CD4-positive, alpha-beta T cell treated with Interleukin-6 for 4 hours (primary cell): ENCODE measurements around the gene NEMP2.

ENCODE experiments used
- DNase-seq: peaks from one replicate; pipeline ENCODE4 v3.0.0-alpha.2; 2020; ENCODE audit warnings: mixed read lengths

Gene NEMP2, protein sequence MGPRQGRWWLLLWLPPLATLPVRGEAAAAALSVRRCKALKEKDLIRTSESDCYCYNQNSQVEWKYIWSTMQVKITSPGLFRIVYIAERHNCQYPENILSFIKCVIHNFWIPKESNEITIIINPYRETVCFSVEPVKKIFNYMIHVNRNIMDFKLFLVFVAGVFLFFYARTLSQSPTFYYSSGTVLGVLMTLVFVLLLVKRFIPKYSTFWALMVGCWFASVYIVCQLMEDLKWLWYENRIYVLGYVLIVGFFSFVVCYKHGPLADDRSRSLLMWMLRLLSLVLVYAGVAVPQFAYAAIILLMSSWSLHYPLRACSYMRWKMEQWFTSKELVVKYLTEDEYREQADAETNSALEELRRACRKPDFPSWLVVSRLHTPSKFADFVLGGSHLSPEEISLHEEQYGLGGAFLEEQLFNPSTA

DNA sequence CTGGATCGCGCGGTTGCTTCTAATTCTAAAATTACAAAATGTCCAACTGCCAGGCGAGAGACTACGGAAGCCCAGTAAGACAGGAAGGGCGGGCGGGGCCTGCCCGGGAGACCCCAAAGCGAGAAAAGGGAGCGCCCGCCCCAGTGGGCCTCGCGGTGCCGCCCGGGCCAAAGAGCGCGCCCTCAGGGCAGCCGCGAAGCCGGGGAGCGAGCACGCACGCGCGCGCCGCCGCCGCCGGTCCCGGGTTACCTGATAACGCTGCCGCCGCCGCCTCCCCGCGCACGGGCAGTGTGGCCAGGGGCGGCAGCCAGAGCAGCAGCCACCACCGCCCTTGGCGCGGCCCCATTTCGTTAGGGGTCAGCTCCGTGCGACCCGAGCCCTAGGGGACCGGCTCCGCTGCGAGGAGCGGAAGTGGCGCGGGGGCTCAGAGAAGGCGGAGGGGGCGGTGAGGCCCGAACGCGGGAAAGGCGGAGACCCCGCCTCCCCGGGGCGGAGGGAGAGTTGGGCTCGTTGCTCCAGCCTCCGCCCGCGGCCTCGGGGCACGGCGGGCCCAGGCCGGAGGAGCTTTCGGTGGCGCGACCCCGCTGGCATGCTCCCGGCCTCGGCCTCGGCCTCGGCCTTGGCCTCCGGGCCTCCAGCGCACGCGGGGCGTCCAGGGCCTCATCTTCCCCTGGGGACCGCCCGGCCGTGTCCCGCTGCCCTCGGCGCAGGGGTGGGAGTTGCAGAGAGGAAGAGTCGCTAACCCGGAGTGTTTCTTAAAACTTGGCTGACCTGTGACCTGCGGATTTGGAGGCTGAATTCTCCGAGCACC is at the start of gene NEMP2:
Gene NEMP2, minus strand, starts transcription at position 413 of the 811 bp plus-strand sequence. Its CDS starts 67 bp downstream, at position 346.
- peak; percentile 83 for DNase-seq

DNA sequence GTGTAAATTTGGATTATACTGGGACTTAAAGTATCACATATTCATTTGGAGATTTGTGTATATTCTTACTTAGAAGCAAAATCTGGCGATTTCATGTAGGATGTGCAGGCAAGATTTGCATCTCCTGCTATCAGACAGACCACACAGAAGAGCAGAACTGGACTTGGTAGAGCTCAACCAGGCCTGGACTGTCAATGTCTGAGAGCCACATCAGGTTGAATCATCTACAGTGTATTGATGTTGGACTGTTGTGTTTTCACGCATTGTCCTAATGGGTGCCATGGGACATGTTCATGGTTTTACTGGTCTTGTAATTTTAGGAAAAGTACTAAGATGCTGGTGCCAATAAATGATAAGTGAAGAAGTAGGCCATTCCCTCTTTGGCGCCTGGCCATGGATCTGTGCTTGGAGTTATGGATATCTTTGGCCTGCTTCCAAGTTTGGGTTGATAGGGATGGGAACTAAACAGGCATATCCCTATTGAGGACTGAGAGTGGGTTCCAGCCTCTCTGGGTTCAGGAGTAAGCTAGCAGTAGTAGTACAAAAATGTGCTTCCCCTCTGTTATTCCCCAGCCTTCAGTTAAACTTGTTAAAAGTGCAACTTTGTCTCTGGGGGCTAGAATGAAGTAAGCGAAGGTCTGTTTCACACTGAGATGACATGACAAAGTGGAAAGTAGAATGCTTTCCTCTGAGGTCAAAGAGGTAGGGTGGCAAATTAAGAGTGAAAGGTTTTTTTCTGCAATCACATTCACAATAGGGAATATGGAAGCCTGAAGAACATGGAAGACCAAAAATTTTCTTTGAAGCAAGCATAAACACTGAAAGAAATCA is 49.2 kb upstream of the NEMP2 start:
- DNase-seq, result no peak

DNA sequence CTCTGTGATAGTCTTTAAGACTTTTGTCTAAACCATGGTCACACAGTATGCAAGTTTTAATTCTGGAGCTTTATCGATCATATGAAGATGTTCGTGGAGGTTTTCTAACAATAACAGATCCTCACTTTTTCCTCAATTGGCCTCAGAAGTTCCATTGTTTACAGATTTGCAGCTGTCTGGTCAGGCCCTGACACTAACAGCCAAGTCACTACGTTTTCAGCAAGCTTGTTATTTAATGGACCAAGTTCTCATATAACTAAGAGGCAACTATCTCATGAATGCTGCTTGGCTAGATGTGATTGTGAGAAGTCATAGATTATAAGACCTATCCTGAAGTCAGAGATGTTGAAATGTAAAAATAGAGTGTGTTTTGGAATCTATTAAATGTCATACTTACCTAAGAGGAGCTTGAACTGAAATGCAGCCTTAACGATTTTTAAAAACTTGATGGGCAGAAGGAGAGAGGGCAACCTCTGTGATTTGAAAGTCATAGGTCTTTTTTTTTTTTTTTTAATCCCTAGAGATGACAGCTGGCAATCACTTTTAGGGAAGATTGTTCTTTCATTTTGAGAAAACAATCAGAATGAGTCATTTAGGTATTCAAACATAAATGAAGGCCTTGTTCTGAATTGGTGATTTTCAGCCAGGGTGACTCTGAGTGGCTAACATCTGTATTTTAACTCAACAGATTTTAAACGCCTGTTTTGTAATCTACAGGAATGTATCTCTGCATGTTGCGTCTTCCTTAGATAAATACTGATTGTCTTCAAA is 48.4 kb upstream of the NEMP2 start:
- no peak for DNase-seq

DNA sequence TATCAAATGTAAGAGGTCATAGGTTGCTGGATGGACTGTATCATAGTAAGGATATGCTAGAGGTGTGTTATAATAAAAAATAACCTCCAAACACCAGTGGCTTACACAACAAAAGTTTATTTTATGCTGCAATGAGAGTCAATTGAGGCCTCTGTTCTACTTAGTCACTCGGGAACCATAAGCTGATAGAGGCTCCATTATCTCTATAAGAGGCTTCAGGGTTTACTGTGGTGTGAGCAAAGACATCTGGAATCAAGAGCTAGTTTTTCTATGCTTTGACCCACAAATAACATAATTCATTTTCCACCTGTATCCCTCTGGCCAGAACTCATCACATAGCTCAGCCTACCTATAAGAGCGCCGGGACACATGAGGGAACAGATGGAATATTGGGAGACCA is 47.5 kb upstream of the NEMP2 start:
- no peak for DNase-seq

DNA sequence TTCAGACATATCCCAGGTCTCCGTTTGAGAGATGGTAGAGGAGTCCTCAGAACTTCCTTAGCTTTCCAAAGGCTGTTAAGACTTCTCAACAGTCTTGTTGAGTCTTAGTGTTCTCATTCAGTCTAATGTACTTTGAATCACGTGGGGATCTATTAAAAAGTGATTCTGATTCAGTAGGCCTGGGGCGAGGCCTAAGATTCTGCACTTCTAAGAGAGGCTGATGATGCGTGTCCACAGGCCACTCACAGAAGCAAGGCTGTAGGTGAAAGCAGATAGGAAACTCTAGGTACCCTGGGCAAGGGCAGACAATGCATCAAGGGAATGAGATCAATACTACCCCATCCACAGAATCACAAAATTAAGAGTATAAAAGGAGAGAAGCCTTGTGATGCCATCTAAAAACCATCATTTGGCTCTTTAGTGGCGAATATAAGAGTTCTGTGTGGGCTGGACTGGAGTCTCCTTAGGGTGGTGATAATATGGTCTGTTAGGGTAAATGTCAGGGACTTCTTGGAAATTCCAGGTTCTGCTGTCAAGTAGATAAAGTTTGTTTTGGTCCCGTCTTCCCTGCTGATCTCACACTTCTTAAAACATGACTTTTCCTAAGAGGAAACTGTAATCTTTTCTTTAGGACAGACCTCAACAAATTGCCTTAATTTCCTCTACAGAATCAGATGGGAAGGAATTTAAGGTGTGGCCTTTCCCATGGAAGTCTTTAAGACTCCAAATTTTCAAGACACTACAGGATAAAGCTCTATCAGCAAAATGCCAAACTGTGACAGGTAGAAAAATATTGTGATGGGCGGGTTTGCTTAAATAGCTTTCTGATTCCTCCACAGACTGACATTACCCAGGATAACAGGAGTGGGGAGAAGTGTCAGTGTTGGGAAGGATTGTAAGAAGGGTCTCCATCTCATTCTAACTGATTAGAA is 45.7 kb upstream of the NEMP2 start:
- no peak for DNase-seq

DNA sequence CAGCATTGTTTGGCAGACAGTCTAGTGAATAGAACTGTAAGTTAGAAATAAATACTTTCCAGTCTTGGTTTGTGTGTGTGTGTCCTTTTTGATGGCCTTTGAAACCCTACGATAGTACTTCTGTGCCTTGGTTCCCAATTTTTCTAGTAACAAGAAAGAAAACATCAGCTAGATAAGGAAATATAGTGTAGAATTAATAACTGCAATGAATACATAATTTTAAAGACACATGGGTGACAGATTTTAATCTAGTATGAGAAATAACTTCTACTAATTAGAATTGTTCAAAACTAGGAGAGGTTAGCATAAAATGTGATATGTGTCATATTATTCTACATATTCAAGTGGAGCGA is 44.5 kb upstream of the NEMP2 start:
- DNase-seq, result no peak

DNA sequence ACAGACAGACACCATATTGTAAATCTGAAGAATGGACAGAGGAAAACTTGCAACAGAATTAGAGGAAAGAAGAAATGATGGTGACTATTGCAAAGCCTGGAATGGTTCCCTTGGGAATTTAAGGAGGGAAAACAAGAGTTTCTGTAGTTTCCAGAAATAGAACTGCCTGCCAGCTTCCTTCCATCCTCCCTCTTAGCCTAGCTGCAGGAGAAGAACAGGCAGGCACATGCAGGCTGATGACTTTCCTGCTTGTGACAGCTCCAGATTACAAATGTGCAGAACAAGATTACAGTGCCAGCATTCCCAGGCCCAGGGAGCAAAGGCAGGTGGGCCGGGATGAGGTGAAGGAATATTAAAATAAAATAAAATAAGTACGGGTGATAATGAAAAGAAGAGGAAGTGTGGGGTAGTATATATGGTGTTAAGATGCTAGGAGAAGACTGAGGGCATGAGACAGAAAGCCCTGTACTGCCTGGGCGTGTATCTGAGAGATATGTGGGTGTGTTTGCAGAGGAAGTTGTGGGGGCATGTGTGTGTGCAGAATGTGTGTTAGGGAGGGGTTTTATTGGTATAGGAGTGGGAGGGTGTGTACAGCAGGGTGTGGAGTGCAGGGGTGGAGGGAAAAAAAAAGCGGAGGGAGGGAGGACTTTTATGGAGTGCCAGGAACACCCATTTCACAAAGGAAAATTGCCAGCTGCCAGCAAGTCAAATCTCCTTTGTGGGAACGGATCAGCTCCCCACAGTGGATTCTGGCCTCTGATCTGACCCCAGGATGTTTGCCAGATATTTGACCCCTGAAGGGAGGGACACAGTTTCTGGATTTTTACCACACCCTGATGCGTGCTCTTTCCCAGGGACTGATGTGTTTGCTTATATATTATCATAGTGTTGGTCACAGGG is 43.9 kb upstream of the NEMP2 start:
- DNase-seq, result peak; percentile 22

DNA sequence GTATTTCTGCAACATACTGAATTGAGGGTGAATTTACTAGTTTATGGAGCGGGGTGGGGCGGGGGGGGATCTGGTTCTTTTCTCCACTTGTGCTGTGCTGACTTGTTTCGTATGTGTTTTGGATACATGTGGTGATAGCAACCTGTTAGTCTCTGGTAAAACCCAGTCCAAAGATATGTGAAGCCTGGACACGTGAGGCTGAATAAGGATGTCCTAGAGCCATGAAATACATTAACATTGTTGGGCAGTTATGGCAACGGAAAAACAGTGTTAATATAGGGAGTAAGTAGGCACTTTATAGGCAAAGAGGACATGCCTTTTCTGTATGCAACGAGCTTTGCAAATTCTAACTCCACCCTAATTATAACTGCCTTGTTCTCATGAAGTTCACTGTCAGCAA is 42.1 kb upstream of the NEMP2 start:
- no peak for DNase-seq

DNA sequence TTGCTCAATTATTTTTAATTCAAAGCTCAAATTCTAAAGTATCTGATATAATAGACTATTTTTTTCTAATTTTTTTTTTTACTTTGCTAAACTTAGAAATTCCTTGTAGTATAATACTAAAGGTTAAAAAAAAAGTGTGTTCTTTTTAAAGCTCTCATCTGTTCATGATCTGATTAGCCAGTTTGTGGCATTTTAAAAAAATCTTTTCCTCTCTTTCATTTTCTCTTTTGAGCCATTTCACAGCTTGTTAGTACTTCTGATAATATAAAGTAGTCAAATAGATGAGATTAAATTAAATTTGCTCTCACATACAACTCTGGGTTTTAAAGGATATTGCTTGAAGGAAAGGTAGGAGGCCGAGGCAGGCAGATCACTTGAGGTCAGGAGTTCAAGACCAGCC is 40.7 kb upstream of the NEMP2 start:
- DNase-seq, result no peak

DNA sequence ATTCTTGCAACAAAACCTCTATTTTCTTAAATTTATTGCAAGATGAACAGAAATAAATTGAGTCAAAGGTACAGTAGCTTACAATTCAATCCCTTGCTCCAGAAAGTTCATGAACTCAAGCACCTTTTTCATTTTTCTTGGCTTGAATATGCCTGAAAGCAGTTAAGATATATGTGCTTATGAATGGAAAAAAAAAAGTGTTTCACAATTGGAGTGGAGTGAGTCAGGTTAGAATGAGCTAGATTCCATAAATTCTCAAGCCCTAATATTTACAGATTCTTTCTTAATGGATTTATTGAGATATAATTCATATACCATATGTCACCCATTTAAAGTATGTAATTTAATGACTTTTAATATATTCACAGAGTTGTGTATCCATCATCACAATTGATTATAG is 39.6 kb upstream of the NEMP2 start:
- no peak for DNase-seq

DNA sequence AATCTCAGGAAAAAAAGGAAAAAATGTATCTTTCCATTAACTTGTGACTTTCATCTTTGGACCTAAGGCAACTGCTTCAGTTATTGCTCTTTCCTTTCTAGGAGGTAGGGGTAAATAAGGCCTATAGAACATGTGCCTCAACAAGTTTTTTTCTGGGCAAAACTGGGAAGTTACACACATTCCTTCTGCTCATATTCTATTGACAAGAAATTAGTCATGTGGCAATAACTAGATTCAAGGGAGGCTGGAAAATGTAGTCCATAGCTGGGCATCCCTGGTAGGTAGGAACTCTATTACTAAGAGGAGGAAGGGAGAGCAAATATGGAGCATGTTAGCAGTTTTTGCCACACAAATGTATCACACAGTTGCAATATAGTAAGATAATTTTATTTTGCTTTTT is 37.7 kb upstream of the NEMP2 start:
- no peak for DNase-seq

DNA sequence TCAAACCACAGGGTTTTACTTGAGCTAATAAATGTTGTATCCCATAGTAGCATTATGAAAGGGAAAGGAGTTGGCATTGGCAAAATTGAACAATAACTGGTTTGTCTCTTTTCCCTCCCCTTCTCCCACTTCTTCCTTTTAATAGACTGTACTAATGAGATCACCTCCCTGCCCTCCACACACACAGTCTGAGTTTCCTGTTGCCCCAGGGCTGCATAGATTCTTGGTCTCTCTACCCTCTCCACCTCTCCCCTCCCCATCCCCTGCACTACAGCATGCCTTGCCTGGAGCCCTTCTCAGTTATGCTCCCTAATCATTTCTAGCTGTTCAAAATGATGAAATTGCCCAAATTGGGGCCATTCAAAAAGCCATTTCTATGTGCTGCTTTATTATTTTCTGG is 37.2 kb upstream of the NEMP2 start:
- no peak for DNase-seq

DNA sequence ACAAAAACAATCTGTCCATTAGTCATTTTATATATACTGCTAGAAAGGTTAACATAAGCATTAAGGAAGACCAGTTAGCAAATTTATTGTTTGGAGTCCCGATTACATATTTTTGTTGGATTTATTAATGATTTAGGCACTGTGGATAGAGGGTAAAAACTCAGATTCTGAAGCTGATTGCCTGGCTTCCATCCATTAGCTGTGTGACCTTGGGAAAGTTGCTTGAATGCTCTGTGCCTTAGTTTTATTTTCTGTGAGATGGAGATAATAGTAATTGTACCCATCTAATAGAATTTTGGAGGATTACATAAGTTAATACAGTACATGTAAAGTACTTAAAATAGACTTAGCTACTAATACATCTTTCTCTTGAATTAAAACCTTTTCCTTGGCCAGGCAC is 36.3 kb upstream of the NEMP2 start:
- DNase-seq, result no peak

DNA sequence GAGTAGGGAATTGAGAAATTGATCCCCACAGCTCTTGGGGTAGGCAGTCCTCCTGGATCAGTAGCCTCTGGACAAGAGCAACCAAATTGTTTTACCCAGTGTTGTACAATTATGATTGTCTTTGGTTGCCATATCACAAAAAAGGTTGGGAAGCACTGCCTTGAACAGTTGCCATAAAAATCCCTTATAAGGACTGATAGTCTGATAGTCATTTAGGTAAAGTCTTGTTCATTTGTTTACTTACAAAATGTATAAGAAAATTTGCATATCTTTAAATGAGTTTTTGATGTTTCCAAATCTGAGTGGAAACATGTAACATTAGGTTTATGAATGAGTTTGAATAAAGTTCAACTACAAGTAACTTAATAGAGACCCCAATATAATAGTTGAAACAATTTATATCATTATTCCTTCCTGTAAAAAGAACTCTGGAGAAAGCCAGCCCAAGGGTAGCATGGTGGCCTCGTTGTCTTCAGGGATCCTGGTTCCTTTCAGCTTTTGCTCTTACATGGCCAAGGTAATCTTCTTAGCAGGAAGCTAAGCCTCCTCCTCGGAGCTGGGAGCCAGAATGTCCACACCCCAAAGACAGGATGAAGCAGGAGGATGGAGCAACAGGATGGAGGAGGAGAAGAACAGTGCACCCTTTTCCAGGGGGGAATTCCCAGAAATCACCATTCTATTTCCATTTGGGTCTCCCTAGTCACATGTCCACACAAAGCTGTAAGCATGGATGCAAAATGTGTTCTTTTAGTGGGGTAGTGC is 35.7 kb upstream of the NEMP2 start:
- DNase-seq, result no peak

DNA sequence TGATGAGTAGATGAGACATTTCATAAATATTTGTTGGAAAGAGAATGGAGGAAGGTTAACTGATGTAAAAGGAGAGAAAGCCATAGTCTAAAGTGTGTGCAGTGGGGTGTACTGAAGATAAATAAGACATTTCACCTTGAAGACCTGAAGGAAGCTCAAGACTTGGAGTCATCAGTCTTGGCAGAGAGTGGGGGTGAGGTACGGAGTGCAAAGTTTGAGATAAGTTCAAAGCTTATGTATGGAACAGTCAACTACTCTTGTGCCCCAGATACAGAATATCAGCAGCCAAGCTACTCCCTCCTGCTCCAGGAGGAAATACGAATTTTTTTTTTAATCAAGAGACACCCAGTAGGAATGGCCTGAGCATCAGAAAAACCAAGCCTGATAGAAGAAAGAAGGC is 30.3 kb upstream of the NEMP2 start:
- DNase-seq, result no peak

DNA sequence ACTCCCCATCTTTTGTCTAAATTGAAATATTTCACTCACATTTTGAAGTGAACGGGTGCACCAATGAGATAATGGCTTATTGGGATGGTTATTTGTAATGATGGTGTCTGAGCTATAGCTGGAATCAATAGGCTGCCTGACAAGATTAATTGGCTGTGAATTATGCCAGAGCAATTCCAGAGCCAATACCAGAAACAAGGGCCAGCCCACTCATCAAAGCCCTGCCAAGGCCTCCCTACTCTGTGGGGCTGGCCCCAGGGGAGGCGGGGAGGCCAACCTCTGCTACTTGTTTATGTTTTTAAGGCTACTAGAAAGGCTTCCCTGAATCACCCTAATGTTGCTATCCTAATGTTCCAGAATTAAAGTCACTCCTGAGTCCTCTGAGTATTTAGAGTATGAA is 29.1 kb upstream of the NEMP2 start:
- DNase-seq, result no peak

DNA sequence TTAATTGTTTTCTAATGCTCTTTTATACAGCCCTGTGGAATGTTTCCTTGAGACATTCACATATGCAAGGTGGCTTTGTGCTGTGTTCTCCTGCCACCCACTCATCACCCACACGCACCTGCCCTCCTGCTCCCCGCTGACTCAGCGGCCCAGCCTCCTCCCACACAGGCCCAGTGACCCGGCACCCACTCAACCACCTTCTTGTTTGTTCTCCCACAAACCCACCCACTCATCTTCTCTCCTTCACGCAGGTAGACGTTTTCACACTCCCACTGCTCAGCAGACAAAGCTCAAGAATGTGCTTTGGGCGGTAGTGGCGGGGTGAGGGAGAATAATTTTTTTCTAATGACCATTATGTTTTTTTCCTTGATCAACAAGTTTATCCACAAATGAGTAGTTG is 28.6 kb upstream of the NEMP2 start:
- DNase-seq, result peak; percentile 53

DNA sequence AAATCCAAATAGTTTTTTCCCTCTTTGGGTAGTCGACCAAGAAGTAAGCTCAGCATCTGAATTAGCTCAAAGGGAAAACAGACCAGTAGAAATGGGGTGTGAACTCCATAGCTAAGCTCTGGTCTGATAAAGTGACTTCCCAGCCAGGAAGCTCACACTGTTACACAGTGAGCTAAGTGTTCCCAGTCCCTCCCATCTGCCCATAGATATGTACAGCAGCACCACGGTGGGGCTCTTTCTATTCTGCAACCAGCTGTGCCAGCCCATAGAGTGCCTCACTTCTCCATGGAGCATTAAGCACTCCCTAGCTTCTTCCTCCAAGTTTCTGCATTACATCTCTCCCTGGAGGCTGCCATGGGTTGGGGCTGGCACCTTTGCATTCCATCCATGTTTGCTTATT is 27.6 kb upstream of the NEMP2 start:
- DNase-seq, result no peak

DNA sequence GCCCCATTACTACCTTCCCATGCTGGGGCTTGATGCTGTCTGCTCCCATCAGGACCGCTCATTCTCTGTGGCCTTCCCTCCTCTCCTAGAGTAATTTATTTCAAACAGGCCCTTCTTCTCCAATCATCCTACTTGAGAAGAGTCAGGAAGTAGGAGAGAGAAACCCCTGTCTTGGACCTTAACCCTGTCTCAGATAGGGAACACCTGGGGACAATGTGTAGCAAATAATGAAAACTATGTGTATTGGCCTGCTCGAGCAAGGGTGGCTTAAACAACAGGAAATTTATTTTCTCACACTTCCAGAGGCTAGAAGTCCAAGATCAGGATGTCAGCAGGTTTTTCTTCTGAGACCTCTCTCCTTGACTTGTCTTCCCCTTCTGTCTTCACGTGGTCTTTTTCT is 26.6 kb upstream of the NEMP2 start:
- no peak for DNase-seq
